GM19023 (cell line): Measurements from ENCODE around the gene EPHA8.

Experiments used
- ATAC-seq: cut with Tn5 transposase; IDR thresholded peaks from one replicate; pipeline ENCODE4 v1.9.1; 2021; ENCODE audit warnings: mild to moderate bottlenecking, moderate library complexity; ENCODE audit not compliant: unreplicated experiment

The EPHA8 gene

DNA sequence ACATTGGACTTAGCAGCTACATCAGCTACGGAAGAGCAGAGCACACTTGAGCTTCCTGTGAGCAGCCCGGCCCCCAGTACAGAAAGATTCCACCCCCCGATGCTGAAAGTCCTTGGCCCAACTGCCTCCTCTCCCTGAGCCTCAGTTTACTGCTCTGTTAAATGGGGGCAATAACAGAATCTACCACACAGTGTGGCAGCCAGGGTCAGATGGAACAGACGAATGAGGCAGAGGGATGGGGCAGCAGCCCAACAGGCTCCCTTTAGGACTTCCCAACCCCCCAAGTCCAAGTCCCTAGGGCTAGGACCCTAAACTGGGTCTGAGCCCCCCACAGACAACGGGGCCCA, 50.3 kb downstream of the EPHA8 start:
- no peak for ATAC-seq

DNA sequence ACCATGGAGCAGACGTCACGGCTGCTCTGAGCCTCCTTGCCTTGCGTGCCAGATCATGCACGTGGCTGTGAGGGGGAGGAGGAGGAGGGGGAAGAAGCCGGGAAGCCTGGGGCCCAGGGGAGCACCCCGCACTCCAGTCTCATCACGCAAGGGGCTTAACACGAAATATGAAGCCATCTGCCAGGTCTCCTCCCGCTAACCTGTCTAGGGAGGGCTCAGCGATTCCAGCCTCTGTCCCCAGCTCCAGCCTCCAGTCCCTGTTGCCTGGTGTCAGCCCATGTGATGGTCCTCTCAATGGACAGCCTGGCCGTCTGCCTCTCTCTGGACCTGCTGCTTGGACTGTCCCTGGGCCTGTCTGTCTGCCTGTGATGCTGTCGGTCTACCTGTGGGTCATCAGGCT, 50.7 kb downstream of the EPHA8 start:
- no peak for ATAC-seq

DNA sequence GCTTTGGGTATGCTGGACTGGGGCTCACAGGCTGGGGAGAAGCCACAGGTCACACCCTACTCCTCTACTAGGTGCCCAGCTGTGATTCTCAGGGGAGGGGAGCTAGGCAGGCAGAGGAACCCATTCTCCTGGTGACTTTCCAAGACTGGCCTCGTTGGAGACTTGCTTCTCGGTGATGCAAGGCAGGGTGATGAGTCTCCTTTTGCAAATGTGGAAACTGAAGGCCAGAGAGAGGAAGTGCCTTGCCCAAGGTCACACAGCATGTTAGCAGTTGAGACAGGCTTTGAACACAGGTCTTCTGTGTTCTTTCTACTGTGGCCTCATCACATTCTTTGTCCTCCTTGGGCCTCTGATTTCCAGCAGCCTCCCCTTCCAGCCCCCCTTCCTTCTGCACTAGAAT, 52.6 kb downstream of the EPHA8 start:
- ATAC-seq, result no peak

DNA sequence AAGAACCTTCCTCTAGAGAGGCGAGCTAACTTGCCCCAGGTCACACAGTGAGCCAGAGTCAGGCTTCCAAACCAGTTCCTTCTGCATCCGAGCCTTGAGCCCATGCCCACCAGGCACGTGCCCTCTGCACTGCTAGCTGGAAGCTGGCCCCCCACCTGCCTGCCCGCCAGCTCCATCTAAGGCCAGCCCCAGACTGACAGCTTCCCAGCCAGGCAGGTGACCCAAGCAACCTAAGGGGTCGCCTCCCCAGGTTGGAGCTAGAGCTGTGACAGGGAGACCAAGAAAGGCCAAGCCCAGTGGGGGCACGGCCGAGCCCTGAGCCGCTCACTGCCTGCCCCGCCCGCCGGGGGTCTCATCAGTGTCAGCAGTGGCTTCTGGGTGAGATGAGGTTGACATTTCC, 53.3 kb downstream of the EPHA8 start:
- ATAC-seq, result no peak

DNA sequence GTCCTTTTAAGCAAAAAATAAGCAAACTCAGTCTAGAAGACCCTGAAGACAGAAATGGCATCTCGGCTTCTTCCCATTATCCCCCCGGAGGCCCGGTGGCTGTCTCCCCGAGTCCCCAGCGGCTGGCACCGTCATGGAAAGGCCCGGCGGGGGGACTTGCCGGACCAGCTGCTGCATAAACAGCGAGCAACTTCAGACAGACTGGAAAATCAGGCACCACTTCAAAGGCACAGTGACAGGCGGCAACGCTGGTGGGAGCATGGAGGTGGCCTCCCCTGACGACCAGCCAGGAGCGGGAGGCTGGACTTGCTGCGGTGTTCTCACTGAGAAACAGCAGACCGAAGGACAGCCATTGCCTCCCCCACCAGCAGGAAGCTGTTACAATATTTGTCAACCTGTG, 54.8 kb downstream of the EPHA8 start:
- no peak for ATAC-seq

DNA sequence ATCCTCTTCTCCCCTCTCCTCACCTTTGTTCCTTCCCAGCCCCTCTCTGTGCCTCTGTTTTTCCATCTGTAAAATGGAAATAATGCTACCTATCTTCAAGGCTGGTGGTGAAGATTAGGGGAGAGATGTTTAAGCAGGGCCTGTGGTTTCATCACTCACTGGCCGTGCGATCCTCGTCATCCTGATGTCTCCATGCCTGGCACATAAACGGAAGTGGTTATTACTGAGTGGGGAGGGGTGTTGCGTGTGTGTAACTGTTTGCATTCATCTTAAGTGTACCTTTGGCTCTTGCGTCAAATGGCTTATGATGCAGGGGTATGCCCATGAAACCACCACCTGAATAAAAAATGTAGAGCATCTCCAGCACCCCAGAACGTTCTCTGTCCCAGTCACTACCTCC, 56.0 kb downstream of the EPHA8 start:
- ATAC-seq, result no peak

DNA sequence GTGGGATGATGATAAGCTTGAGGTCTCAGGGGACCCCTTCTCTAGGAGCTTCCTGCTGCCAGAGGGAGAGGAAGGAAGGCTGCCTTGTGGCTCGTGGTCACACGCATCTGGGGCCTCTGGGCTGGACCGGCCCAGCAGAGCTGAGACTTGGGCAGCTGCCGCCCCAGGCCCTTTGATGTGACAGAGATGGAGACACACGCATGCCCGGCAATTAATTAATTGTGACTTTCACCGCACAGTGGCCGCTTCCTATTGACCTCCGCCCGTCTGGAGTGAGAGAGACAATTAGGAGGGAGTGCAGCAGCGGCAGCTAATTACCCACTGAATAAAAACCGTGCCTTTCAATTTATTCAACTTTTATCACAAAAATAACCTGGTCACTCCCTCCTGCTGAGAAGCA, 56.5 kb downstream of the EPHA8 start:
- no peak for ATAC-seq

DNA sequence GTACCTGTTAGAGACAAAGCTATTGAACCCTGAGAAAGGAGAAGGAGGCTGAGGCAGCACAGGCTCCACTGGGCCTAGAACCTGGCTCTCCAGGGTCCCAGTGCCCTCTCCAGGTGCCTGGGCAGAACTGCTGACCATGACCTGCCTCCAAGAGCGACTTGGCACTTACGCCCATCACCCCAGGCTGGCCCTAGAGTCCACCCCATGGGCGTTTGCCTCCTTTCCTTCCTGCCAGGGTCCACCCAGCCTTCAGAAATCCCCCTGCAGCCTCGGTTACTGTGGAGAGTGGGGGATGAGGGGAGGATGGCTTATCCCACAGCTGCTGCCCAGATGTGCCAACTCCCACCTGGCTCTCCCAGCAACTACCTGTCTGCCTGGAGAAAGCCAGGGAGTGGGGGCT, 58.5 kb downstream of the EPHA8 start:
- no peak for ATAC-seq

DNA sequence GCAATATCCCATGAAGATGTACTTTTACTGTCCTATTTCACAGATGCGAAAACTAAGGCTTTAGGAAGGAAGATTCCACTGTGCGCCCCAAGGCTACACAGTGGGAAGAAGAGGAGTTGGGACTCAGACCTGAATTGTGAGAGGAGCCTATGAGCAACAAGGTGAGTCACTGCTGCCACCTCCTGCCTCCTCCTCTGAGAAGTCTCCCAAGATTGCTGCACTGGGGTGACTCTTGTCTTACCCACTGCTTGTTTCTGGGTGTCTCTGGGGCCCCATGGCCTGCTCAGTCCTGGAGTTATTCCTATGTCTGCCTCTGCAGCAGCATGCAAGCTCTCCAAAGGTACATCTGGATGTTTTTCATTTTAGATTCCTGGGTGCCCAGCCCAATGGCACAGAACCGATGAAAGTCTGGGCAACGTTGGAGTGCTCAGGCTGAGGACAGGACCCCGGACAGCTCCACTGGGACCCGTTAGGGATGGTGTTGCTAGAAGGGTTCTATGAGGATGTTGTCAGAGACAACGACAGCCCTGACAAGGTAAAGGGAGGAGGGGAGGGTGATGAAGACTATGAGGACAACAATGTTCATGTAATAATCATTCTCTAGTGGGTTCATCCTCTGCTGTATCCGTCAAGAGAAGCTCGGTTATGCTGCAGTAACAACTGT, 62.1 kb downstream of the EPHA8 start:
- ATAC-seq, result no peak

DNA sequence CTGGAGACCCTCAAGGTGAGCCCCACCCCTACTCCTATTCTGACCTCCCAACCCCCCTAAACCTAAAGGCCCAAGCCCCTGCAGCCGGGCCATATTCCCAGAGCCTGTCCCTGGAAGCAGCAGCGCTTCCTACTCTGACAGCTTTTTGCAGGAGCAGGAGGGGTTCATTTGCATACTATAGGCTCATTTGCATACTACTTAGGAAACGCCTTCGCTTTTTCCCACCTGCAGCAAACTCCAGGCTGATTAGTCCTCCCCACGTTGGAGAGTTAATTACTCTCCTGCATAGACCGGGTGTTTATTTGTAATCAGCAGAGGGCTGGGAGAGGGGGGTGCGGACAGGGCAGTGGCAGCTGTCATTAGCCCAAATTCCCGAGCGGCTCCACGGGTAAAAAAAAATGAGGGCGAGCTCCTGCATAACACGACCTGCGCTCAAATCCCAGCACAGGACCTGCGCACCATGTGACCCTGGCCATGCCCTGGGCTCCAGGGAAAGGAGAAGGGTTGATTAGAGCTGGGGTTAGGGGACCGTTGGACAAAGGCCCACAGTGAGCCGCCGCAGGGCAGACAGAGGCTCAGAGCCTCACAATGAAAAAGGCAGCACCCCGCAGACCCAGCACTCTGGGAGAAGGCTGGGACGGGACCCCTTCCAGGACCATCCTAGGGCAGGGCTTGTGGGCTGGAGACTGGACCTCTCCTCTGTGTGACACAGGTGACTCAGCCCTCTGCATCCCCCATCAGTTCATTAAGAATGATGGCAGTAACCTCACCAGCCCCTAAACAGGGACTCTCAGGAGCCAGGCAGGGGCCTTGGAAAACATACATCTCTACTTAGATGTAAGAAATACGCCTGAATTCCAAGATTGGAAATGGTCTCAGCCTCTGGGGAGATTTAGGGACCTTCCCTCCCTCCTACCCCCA, 63.2 kb downstream of the EPHA8 start:
- ATAC-seq, result no peak

DNA sequence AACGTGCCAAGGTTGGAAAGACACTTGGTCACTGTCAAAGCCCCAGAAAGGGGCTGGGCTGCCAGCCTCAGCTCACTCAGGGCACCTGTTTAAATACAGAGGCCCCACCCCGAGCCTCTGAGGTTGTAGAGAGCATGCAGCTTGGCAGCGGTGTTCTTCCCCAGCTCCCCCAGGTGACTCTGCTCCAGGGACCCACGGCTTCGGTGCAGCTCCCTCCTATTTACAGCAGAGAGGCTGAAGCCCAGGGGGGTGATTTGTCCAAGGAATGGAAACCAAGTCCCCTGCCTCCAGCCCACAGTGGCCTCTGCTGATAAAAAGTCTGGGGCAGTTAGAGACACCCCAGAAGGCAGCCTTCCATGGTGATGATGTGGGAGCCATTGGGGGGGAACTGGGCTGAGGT, 64.0 kb downstream of the EPHA8 start:
- no peak for ATAC-seq

DNA sequence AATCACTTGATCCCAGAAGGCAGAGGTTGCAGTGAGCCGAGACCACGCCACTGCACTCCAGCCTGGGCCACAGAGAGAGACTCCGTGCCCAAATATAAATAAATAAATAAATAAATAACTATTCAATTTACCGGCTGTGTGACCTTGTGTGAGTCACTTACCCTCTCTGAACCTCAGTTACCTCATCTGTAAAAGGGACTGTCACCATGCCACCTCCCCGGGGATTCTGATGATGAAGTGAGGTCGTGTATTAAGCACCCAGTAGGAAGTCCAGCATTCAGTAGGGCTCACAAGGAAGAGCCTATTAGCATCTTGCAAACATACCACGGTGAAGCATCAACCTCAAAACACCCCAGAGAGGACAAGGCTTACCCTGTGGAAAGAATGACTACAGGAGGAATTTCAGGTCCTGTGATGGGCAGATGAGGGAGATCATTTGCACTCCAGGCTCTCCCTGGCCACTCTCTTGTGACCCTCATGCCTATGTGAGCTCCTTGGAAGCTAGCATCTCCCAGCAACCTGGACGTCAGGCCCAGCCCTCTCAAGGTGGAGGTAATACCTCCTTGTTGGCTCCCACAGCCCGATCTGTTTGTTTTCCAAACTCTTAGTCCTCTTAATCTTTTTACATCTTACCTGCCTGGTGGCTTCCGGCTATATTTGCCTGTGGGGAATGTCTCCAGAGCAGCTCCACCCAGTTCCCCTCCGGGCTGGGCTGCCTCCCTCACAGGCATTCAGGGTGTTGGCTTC, 65.6 kb downstream of the EPHA8 start:
- ATAC-seq, result no peak

DNA sequence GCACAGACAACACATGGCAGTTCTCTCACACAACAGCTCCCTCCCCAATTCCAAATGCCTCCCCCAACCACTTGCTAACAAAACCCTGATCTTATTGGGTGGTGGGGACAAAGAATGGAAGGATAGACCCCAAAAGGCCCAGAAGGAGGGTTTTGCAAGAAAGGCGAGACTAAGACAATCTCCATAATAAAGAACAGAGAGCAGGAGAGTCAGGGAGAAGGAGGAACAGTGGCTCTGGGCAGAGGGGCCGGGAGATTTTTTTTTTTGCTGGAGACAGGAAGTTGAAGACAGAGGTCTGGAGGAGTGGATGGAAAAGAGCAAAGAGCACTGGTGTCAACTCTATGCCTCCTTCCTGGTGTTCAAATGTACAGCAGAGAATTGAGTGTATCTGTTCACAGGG, 66.6 kb downstream of the EPHA8 start:
- ATAC-seq, result no peak

DNA sequence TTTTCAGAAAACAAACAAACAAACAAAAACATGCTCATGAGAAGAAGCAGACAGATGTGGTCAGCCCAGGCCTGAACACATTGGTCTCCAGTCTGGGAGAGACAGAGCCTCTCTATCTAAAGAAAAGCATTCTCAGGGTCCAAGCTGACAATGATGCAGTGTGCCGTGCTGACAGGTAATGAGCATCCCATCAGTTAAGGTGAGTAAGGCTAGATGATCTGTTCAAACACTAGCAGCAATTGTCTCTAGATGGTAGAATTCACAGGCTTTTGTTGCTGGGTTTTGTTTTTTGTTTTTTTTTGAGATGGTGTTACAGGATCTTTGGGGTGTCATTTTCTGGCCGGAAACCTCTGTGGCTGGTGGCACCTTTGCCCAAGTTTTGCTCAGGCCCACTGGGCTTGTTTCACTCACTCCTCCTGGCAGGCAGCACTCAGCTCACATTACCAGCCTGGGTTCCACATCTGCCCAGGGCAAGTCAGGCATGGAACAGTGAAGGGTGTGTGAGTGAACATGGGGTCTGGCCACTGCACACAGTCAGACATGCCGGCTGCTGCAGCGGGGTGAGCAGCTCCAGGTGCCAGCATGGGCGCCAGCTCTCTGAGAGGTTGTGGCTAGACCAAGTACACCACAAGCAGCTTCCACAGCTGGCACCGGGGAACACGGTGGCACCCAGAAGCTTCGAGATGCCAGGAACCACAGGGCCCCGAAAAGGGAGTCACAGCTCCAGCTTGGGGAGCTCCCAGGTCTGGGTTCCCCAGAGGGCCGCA, 70.6 kb downstream of the EPHA8 start:
- no peak for ATAC-seq

DNA sequence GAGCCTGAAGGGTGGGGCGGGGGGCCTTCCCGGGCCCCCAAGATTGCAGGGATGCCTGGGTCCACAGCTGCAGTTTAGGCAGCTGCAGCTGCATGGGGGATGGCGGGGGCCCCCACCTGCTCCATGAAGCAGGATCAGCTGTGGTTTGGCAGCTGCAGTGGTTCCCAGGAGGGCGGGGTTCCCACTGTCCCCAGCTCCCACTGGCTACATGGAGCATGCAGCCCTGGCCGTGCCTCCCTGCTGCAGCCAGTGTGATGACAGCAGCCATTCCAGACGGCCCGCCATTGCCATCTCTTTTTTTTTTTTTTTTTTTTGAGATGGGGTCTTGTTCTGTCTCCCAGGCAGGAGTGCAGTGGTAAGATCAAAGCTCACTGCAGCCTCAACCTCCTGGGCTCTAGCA, 72.1 kb downstream of the EPHA8 start:
- no peak for ATAC-seq

DNA sequence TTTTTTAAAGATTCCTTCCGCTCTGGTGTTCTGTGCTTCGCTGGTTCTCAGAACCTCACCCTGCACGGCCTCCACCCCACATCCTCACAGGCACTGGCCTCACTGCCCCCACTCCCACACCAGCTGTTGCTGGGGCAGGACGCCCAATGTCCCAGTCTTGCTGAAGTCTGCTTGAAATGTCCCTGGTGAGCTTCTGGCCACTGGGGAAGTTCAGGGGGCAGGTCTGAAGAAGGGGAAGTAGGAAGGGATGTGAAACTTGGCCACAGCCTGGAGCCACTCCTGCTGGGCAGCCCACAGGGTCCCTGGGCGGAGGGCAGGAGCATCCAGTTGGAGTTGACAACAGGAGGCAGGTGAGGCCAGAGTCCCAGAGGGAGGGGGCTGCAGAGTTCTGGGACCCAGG, 73.1 kb downstream of the EPHA8 start, which contains the start of gene C1QA:
Gene C1QA, plus strand, starts transcription at position 276 of the 400 bp plus-strand sequence. CDS start 989 bp downstream, outside the sequence.
- ATAC-seq, result no peak

DNA sequence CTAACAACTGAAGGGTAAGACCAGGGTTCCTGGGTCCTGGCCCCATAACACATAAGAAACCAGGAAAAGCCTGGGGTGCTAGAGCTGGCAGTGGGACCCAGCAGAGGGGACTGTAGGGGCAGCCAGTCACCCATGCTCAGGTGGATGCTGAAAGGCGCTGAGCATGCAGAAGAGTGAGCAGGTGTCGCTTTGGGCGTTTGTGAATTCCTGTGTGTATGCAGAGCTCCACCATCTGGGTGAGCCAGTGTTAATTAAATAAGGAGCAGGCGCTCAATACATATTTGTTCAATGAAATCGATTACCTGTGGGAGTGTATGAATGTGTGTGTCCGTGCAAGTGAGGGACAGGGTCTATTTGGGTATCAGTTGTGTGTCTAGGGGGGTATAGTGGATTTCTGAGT, 73.6 kb downstream of the EPHA8 start:
- ATAC-seq, result no peak

DNA sequence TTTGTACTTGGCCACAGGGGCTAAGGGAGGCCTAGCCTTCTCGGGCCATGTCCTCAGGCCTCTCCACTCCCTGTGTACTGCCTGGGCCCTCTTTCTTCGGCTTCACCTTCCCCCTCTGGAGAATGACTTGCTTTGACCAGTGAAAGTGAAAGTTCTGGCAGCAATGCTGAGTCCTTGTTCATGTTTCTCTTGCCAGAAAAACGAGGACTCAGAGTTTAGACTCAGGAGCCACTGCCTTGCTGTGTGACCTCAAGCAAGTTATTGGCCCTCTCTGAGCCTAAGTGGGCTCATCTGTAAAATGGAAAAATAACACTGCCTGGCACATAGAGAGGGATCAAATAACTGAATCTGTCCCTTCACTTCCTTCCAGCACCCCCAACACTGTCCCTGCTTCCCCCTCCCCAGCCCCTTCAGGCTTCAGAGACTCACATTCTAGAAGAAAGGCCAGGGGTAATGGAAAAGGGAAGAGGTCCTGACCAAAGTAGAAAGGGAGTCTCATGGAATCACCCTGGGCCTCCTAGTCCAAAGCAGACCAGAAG, 74.7 kb downstream of the EPHA8 start:
- no peak for ATAC-seq

DNA sequence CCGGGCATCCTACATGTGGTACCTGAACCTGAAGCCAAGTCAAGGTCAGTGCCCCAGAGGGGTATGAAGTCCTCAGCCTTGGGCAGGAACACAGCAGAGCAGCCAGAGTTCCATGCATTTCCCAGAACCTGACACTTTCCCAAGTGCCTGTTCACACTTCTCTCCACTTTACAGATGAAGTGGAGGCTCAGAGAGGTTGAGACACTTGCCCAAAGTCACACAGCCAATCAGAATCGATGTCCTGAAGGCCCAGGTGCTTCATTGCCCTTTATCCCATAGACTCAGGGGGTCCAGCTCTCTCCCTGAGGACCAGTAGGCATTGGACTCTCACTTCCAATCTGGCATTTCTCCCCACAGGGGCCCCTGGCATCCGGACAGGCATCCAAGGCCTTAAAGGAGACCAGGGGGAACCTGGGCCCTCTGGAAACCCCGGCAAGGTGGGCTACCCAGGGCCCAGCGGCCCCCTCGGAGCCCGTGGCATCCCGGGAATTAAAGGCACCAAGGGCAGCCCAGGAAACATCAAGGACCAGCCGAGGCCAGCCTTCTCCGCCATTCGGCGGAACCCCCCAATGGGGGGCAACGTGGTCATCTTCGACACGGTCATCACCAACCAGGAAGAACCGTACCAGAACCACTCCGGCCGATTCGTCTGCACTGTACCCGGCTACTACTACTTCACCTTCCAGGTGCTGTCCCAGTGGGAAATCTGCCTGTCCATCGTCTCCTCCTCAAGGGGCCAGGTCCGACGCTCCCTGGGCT, 75.4 kb downstream of the EPHA8 start:
- ATAC-seq, result no peak

DNA sequence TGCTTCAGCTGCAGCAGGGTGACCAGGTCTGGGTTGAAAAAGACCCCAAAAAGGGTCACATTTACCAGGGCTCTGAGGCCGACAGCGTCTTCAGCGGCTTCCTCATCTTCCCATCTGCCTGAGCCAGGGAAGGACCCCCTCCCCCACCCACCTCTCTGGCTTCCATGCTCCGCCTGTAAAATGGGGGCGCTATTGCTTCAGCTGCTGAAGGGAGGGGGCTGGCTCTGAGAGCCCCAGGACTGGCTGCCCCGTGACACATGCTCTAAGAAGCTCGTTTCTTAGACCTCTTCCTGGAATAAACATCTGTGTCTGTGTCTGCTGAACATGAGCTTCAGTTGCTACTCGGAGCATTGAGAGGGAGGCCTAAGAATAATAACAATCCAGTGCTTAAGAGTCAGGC, 76.0 kb downstream of the EPHA8 start:
- no peak for ATAC-seq
